ENCODE measurements around the gene C1orf174.

The C1orf174 gene

GRCh38 chr1:3889936-3890335 lies 10.1 kb downstream of the C1orf174 start:
- TF ChIP-seq POLR2AphosphoS5 (IDR thresholded peaks at IDR 0.05; ENCODE audit: low read depth, low read length) = no peak
- TF ChIP-seq TAF1 (IDR thresholded peaks at IDR 0.05; ENCODE audit: borderline replicate concordance, low read depth, low read length) = no peak
- TF ChIP-seq POLR2A (IDR thresholded peaks at IDR 0.05; ENCODE audit: low read depth, low read length) = no peak
- no peak for DNase-seq (ENCODE audit: insufficient read length)
- no peak for FAIRE-seq

- no peak for DNase-seq (ENCODE audit: insufficient read length)
- no peak for FAIRE-seq
- no peak for TF ChIP-seq POLR2A (IDR thresholded peaks at IDR 0.05; ENCODE audit: low read depth, low read length)
- TF ChIP-seq TAF1 (IDR thresholded peaks at IDR 0.05; ENCODE audit: borderline replicate concordance, low read depth, low read length) = no peak
- TF ChIP-seq POLR2AphosphoS5 (IDR thresholded peaks at IDR 0.05; ENCODE audit: low read depth, low read length) = no peak
Measured at GRCh38 chr1:3888301-3888700, 11.8 kb downstream of the C1orf174 start.

GRCh38 chr1:3886691-3887090 lies 13.4 kb downstream of the C1orf174 start:
- FAIRE-seq (no peak), DNase-seq (ENCODE audit: insufficient read length) (no peak)
- no peak for TF ChIP-seq POLR2A (IDR thresholded peaks at IDR 0.05; ENCODE audit: low read depth, low read length)
- TF ChIP-seq POLR2AphosphoS5 (IDR thresholded peaks at IDR 0.05; ENCODE audit: low read depth, low read length) = no peak
- no peak for TF ChIP-seq TAF1 (IDR thresholded peaks at IDR 0.05; ENCODE audit: borderline replicate concordance, low read depth, low read length)

- TF ChIP-seq TAF1 (IDR thresholded peaks at IDR 0.05; ENCODE audit: borderline replicate concordance, low read depth, low read length) (no peak), POLR2A (IDR thresholded peaks at IDR 0.05; ENCODE audit: low read depth, low read length) (no peak)
- DNase-seq (ENCODE audit: insufficient read length) = no peak
- no peak for FAIRE-seq
Measured at GRCh38 chr1:3886106-3886670, 13.9 kb downstream of the C1orf174 start.

- no peak for FAIRE-seq
- no peak for DNase-seq (ENCODE audit: insufficient read length)
- no peak for TF ChIP-seq POLR2A (IDR thresholded peaks at IDR 0.05; ENCODE audit: low read depth, low read length)
- TF ChIP-seq TAF1 (IDR thresholded peaks at IDR 0.05; ENCODE audit: borderline replicate concordance, low read depth, low read length) = no peak
- no peak for TF ChIP-seq POLR2AphosphoS5 (IDR thresholded peaks at IDR 0.05; ENCODE audit: low read depth, low read length)
Measured at GRCh38 chr1:3885611-3886010, 14.5 kb downstream of the C1orf174 start.

GRCh38 chr1:3884966-3885365 lies 15.1 kb downstream of the C1orf174 start:
- DNase-seq (ENCODE audit: insufficient read length) (no peak), FAIRE-seq (no peak)
- TF ChIP-seq TAF1 (IDR thresholded peaks at IDR 0.05; ENCODE audit: borderline replicate concordance, low read depth, low read length) (no peak), POLR2A (IDR thresholded peaks at IDR 0.05; ENCODE audit: low read depth, low read length) (no peak), POLR2AphosphoS5 (IDR thresholded peaks at IDR 0.05; ENCODE audit: low read depth, low read length) (no peak)

GRCh38 chr1:3883194-3883925 lies 16.7 kb downstream of the C1orf174 start:
- TF ChIP-seq POLR2AphosphoS5 (IDR thresholded peaks at IDR 0.05; ENCODE audit: low read depth, low read length) = no peak
- TF ChIP-seq POLR2A (IDR thresholded peaks at IDR 0.05; ENCODE audit: low read depth, low read length) = no peak
- TF ChIP-seq TAF1 (IDR thresholded peaks at IDR 0.05; ENCODE audit: borderline replicate concordance, low read depth, low read length) = no peak

GRCh38 chr1:3881193-3881480 lies 18.9 kb downstream of the C1orf174 start:
- TF ChIP-seq POLR2A (IDR thresholded peaks at IDR 0.05; ENCODE audit: low read depth, low read length) (no peak), POLR2AphosphoS5 (IDR thresholded peaks at IDR 0.05; ENCODE audit: low read depth, low read length) (no peak), TAF1 (IDR thresholded peaks at IDR 0.05; ENCODE audit: borderline replicate concordance, low read depth, low read length) (no peak)
- FAIRE-seq = no peak
- no peak for DNase-seq (ENCODE audit: insufficient read length)

More at GRCh38 chr1:3883194-3883925, 16.7 kb downstream of the C1orf174 start:
- DNase-seq (ENCODE audit: insufficient read length) = no peak
- FAIRE-seq = no peak

- FAIRE-seq (no peak), DNase-seq (ENCODE audit: insufficient read length) (no peak)
- TF ChIP-seq TAF1 (IDR thresholded peaks at IDR 0.05; ENCODE audit: borderline replicate concordance, low read depth, low read length) (no peak), POLR2AphosphoS5 (IDR thresholded peaks at IDR 0.05; ENCODE audit: low read depth, low read length) (no peak), POLR2A (IDR thresholded peaks at IDR 0.05; ENCODE audit: low read depth, low read length) (no peak)
Measured at GRCh38 chr1:3880429-3881192, 19.5 kb downstream of the C1orf174 start.

GRCh38 chr1:3879787-3880428 lies 20.2 kb downstream of the C1orf174 start:
- FAIRE-seq (no peak), DNase-seq (ENCODE audit: insufficient read length) (no peak)
- no peak for TF ChIP-seq TAF1 (IDR thresholded peaks at IDR 0.05; ENCODE audit: borderline replicate concordance, low read depth, low read length)
- TF ChIP-seq POLR2AphosphoS5 (IDR thresholded peaks at IDR 0.05; ENCODE audit: low read depth, low read length) = no peak
- TF ChIP-seq POLR2A (IDR thresholded peaks at IDR 0.05; ENCODE audit: low read depth, low read length) = no peak

- no peak for TF ChIP-seq POLR2AphosphoS5 (IDR thresholded peaks at IDR 0.05; ENCODE audit: low read depth, low read length)
- no peak for TF ChIP-seq POLR2A (IDR thresholded peaks at IDR 0.05; ENCODE audit: low read depth, low read length)
- no peak for TF ChIP-seq TAF1 (IDR thresholded peaks at IDR 0.05; ENCODE audit: borderline replicate concordance, low read depth, low read length)
- FAIRE-seq (no peak), DNase-seq (ENCODE audit: insufficient read length) (no peak)
Measured at GRCh38 chr1:3879099-3879498, 21.0 kb downstream of the C1orf174 start.
